Measurements from ENCODE around the gene HSDL2.

The HSDL2 gene

DNA sequence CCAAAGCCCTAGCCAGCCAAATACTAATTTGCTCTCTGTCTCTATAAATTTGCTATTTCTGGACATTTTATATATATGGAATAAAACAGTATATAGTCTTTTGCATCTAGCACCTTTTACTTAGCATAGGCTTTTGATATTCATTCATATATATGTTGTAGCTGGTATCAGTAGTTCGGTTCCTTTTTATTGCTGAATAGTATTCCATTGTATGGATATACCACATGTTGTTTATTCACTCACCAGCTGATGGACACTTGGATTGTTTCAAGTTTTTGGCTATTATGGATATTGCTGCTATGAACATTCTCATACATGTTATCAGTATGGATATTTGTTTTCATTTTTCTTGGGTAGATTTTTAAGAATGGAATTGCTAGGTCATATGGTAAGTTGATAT lies 82.9 kb downstream of the HSDL2 start:
- no peak for ATAC-seq
- TF ChIP-seq, protein P1, sequence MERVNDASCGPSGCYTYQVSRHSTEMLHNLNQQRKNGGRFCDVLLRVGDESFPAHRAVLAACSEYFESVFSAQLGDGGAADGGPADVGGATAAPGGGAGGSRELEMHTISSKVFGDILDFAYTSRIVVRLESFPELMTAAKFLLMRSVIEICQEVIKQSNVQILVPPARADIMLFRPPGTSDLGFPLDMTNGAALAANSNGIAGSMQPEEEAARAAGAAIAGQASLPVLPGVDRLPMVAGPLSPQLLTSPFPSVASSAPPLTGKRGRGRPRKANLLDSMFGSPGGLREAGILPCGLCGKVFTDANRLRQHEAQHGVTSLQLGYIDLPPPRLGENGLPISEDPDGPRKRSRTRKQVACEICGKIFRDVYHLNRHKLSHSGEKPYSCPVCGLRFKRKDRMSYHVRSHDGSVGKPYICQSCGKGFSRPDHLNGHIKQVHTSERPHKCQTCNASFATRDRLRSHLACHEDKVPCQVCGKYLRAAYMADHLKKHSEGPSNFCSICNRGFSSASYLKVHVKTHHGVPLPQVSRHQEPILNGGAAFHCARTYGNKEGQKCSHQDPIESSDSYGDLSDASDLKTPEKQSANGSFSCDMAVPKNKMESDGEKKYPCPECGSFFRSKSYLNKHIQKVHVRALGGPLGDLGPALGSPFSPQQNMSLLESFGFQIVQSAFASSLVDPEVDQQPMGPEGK (CRISPR knock-in tag; IDR thresholded peaks at IDR 0.05; ENCODE audit: borderline replicate concordance) = no peak
- TF ChIP-seq ZFP3 (CRISPR knock-in tag; IDR thresholded peaks at IDR 0.05) (no peak), ZC3H10 (CRISPR knock-in tag; IDR thresholded peaks at IDR 0.05) (no peak), ZNF8 (CRISPR knock-in tag; IDR thresholded peaks at IDR 0.05) (peak; percentile 99)
- TF ChIP-seq, protein P2, sequence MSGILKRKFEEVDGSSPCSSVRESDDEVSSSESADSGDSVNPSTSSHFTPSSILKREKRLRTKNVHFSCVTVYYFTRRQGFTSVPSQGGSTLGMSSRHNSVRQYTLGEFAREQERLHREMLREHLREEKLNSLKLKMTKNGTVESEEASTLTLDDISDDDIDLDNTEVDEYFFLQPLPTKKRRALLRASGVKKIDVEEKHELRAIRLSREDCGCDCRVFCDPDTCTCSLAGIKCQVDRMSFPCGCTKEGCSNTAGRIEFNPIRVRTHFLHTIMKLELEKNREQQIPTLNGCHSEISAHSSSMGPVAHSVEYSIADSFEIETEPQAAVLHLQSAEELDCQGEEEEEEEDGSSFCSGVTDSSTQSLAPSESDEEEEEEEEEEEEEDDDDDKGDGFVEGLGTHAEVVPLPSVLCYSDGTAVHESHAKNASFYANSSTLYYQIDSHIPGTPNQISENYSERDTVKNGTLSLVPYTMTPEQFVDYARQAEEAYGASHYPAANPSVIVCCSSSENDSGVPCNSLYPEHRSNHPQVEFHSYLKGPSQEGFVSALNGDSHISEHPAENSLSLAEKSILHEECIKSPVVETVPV (CRISPR knock-in tag; IDR thresholded peaks at IDR 0.05) = no peak

DNA sequence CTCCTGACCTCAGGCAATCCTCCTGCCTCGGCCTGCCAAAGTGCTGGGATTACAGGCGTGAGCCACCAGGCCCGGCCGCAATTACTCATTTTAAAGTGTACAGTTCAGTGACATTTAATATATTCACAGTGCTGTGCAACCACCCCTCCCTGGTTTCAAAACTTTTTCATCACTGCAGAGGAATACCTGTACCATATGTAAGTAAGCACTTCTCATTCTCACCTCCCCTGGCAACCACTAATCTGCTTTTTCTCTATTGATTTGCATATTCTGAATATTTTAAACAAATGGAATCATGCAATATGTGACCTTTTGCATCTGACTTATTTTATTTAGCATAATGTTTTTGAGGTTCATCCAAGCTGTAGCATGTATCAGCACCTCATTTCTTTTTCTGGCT lies 85.4 kb downstream of the HSDL2 start:
- ATAC-seq = no peak
- no peak for TF ChIP-seq BACH2 (CRISPR knock-in tag; IDR thresholded peaks at IDR 0.05; ENCODE audit: borderline replicate concordance)
- TF ChIP-seq, protein P3, sequence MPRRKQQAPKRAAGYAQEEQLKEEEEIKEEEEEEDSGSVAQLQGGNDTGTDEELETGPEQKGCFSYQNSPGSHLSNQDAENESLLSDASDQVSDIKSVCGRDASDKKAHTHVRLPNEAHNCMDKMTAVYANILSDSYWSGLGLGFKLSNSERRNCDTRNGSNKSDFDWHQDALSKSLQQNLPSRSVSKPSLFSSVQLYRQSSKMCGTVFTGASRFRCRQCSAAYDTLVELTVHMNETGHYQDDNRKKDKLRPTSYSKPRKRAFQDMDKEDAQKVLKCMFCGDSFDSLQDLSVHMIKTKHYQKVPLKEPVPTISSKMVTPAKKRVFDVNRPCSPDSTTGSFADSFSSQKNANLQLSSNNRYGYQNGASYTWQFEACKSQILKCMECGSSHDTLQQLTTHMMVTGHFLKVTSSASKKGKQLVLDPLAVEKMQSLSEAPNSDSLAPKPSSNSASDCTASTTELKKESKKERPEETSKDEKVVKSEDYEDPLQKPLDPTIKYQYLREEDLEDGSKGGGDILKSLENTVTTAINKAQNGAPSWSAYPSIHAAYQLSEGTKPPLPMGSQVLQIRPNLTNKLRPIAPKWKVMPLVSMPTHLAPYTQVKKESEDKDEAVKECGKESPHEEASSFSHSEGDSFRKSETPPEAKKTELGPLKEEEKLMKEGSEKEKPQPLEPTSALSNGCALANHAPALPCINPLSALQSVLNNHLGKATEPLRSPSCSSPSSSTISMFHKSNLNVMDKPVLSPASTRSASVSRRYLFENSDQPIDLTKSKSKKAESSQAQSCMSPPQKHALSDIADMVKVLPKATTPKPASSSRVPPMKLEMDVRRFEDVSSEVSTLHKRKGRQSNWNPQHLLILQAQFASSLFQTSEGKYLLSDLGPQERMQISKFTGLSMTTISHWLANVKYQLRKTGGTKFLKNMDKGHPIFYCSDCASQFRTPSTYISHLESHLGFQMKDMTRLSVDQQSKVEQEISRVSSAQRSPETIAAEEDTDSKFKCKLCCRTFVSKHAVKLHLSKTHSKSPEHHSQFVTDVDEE (CRISPR knock-in tag; IDR thresholded peaks at IDR 0.05) = no peak
- TF ChIP-seq, protein P4, sequence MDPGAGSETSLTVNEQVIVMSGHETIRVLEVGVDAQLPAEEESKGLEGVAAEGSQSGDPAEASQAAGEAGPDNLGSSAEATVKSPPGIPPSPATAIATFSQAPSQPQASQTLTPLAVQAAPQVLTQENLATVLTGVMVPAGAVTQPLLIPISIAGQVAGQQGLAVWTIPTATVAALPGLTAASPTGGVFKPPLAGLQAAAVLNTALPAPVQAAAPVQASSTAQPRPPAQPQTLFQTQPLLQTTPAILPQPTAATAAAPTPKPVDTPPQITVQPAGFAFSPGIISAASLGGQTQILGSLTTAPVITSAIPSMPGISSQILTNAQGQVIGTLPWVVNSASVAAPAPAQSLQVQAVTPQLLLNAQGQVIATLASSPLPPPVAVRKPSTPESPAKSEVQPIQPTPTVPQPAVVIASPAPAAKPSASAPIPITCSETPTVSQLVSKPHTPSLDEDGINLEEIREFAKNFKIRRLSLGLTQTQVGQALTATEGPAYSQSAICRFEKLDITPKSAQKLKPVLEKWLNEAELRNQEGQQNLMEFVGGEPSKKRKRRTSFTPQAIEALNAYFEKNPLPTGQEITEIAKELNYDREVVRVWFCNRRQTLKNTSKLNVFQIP (CRISPR knock-in tag; IDR thresholded peaks at IDR 0.05; ENCODE audit: borderline replicate concordance, low read depth) = no peak
- no peak for TF ChIP-seq ZFP3 (CRISPR knock-in tag; IDR thresholded peaks at IDR 0.05)
- TF ChIP-seq CSDC2 (CRISPR knock-in tag; IDR thresholded peaks at IDR 0.05) = no peak
- TF ChIP-seq, protein P5, sequence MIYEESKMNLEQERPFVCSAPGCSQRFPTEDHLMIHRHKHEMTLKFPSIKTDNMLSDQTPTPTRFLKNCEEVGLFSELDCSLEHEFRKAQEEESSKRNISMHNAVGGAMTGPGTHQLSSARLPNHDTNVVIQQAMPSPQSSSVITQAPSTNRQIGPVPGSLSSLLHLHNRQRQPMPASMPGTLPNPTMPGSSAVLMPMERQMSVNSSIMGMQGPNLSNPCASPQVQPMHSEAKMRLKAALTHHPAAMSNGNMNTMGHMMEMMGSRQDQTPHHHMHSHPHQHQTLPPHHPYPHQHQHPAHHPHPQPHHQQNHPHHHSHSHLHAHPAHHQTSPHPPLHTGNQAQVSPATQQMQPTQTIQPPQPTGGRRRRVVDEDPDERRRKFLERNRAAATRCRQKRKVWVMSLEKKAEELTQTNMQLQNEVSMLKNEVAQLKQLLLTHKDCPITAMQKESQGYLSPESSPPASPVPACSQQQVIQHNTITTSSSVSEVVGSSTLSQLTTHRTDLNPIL (CRISPR knock-in tag; IDR thresholded peaks at IDR 0.05; ENCODE audit: low read depth) = no peak
- TF ChIP-seq ZNF565 (CRISPR knock-in tag; conservative IDR thresholded peaks at IDR 0.05; ENCODE audit: low read depth) = no peak
- TF ChIP-seq PPARA (CRISPR knock-in tag; IDR thresholded peaks at IDR 0.05; ENCODE audit: borderline replicate concordance) = no peak
- no peak for TF ChIP-seq ZFP30 (CRISPR knock-in tag; IDR thresholded peaks at IDR 0.05)
- TF ChIP-seq, protein P1 (CRISPR knock-in tag; IDR thresholded peaks at IDR 0.05; ENCODE audit: borderline replicate concordance) = no peak
- TF ChIP-seq TCF4 (CRISPR knock-in tag; IDR thresholded peaks at IDR 0.05; ENCODE audit: borderline replicate concordance) = no peak
- TF ChIP-seq OSR1 (CRISPR knock-in tag; IDR thresholded peaks at IDR 0.05) = no peak
- TF ChIP-seq GLIS3 (CRISPR knock-in tag; IDR thresholded peaks at IDR 0.05) = no peak
- TF ChIP-seq ESRRG (CRISPR knock-in tag; IDR thresholded peaks at IDR 0.05) = no peak
- TF ChIP-seq, protein P2 (CRISPR knock-in tag; IDR thresholded peaks at IDR 0.05) = no peak
- no peak for TF ChIP-seq TOX (CRISPR knock-in tag; IDR thresholded peaks at IDR 0.05; ENCODE audit: borderline replicate concordance)
- TF ChIP-seq SNAI2 (CRISPR knock-in tag; IDR thresholded peaks at IDR 0.05) = no peak
- no peak for TF ChIP-seq ZC3H10 (CRISPR knock-in tag; IDR thresholded peaks at IDR 0.05)
- TF ChIP-seq RARB (CRISPR knock-in tag; IDR thresholded peaks at IDR 0.05) = no peak
- TF ChIP-seq ZNF8 (CRISPR knock-in tag; IDR thresholded peaks at IDR 0.05) = no peak

Measured in SK-N-SH treated with all-trans-retinoic acid at 6 μM for 48 hours (cell line).